ENCODE measurements around the gene ZNF90.
"Not testable (repeated sequence)": the region's sequence is repeated elsewhere in the genome, so short reads cannot be mapped to it uniquely, and the experiment has no call there.

The ZNF90 gene

DNA sequence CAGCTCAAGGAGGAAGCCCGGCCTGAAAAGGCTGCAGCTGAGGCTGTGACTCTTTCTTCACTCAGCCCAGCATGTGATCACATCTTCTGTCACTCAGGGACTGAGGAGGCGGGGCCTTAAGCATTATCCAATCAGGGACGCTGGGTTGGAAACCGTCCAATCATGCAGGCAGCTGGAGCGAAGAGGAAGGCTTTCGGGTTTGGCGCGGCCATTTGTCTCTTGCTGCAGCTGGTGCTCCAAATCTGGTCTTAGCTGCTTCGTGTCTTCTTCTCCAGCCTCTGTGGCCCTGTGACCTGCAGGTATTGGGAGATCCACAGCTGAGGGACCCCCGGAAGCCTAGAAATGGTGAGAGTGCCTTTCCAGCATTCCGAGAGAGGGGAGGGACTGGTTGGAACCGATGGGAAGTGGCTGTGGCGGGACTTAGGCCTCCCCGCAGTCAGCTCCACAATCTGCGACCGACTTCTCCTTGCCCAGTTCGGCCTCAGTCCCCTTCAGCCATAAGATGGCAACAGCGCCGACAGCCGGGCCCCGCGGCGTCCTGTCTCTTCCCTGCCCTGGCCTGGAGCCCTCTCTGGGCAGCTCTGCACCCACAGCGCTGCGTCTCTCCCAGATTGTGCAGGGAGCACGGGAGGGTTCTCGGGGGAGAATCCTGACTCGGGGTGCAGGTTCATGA is at the start of gene ZNF90:
Gene ZNF90 (plus strand): TSS at position 210 of the 673 bp plus-strand sequence. CDS start 133 bp downstream, at position 343.
- peak within 1 kb of the TSS; percentile 45 for H3K4me3 ChIP-seq (ENCODE audit: low read depth, low read length)
- in situ Hi-C loops (cut with HindIII; ENCODE audit: low sequenced_read_pairs) = no loop called here
- TF ChIP-seq, protein P1, sequence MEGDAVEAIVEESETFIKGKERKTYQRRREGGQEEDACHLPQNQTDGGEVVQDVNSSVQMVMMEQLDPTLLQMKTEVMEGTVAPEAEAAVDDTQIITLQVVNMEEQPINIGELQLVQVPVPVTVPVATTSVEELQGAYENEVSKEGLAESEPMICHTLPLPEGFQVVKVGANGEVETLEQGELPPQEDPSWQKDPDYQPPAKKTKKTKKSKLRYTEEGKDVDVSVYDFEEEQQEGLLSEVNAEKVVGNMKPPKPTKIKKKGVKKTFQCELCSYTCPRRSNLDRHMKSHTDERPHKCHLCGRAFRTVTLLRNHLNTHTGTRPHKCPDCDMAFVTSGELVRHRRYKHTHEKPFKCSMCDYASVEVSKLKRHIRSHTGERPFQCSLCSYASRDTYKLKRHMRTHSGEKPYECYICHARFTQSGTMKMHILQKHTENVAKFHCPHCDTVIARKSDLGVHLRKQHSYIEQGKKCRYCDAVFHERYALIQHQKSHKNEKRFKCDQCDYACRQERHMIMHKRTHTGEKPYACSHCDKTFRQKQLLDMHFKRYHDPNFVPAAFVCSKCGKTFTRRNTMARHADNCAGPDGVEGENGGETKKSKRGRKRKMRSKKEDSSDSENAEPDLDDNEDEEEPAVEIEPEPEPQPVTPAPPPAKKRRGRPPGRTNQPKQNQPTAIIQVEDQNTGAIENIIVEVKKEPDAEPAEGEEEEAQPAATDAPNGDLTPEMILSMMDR (IDR thresholded peaks at IDR 0.05; ENCODE audit: low read depth, low read length, missing control alignments) = no peak
- peak; percentile 86 for DNase-seq (ENCODE audit: low read depth)

GRCh38 chr19:20028611-20029010 is 49.2 kb upstream of the ZNF90 start:
- TF ChIP-seq, protein P1 (IDR thresholded peaks at IDR 0.05; ENCODE audit: low read depth, low read length, missing control alignments) = no peak
- in situ Hi-C loops (cut with HindIII; ENCODE audit: low sequenced_read_pairs) = no loop called here
- no peak overlapping the region for H3K4me3 ChIP-seq (ENCODE audit: low read depth, low read length)
- DNase-seq (ENCODE audit: low read depth) = no peak

GRCh38 chr19:20035935-20036334 is 41.9 kb upstream of the ZNF90 start:
- DNase-seq (ENCODE audit: low read depth) = no peak
- no peak overlapping the region for H3K4me3 ChIP-seq (ENCODE audit: low read depth, low read length)
- in situ Hi-C loops (cut with HindIII; ENCODE audit: low sequenced_read_pairs) = no loop called here
- TF ChIP-seq, protein P1 (IDR thresholded peaks at IDR 0.05; ENCODE audit: low read depth, low read length, missing control alignments) = no peak

DNA sequence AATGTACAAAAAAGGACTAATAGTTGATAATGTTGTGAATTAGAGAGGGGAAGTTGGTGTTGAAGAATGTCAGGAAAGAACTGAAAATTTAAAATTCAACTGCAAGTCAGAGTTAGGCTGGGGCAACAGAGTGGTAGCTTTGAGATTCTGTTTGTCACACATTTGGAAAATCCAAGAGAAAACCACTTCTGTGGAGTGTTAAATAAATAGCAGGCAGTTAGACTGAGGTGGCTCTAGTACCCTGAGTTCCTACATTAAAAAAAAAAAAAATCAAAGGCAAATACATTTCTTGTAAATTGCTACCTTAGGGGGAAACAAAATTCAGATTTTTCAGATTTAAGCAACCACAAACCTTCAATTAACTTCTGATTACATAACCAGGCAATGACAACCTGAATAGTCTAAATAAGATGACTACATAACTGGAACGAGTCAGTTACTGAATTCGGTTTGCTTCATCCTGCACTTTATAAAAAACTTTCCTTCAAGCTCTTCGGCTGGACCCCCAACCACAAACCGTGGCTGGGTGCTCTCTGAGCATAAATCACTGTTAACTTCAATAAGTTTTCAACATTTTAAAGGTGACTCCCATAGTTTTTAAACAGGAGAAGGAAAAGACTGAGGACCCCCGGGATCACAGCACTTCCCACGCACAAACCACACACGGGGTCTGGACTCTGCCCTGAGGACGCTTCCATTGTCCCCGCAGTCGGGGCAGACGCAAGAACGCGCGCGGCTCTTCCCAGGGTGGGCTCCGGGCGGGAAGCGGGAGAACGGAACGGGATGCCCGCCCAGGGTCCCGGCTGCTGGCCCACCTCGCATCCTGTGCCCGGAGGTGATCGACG is 39.2 kb upstream of the ZNF90 start:
- in situ Hi-C loops (cut with HindIII; ENCODE audit: low sequenced_read_pairs) = no loop called here
- H3K4me3 ChIP-seq (ENCODE audit: low read depth, low read length) = peak overlapping the region; percentile 88
- TF ChIP-seq, protein P1 (IDR thresholded peaks at IDR 0.05; ENCODE audit: low read depth, low read length, missing control alignments) = no peak
- peak; percentile 12 for DNase-seq (ENCODE audit: low read depth)

- H3K4me3 ChIP-seq (ENCODE audit: low read depth, low read length) = peak within 1 kb of the TSS; percentile 88
- peak; percentile 90 for DNase-seq (ENCODE audit: low read depth)
- in situ Hi-C loops (cut with HindIII; ENCODE audit: low sequenced_read_pairs) = no loop called here
- TF ChIP-seq, protein P1 (IDR thresholded peaks at IDR 0.05; ENCODE audit: low read depth, low read length, missing control alignments) = no peak
These were observed 38.5 kb upstream of the ZNF90 start, which contains the start of gene ZNF682 for GRCh38 chr19:20039203-20039723. Gene ZNF682, minus strand, starts transcription at chr19:20039505. Its CDS starts 160 bp downstream, at chr19:20039345.

DNA sequence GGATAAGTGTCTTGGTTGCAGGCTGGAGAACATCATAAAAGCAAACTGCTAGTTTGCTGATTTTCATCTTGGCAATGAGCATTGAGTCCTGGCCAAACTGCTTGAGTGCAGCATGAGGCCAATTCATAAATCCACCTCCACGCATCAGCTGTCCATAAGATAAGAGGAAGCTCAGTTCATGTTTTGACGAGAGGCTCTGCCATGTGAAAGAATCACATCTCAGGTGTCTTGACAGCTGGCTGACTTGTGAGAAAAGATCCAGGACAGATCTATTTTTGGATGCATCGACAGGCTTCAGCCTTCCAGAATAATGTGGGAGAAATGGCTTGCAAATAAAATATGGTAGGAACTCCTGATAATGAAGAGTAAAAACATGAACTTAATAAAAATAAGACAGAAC is 33.1 kb upstream of the ZNF90 start:
- TF ChIP-seq, protein P1 (IDR thresholded peaks at IDR 0.05; ENCODE audit: low read depth, low read length, missing control alignments) = no peak
- DNase-seq (ENCODE audit: low read depth) = no peak
- no peak overlapping the region for H3K4me3 ChIP-seq (ENCODE audit: low read depth, low read length)
- in situ Hi-C loops (cut with HindIII; ENCODE audit: low sequenced_read_pairs) = no loop called here

GRCh38 chr19:20045742-20046141 is 32.1 kb upstream of the ZNF90 start:
- in situ Hi-C loops (cut with HindIII; ENCODE audit: low sequenced_read_pairs); H3K4me3 ChIP-seq (ENCODE audit: low read depth, low read length); DNase-seq (ENCODE audit: low read depth): not testable (repeated sequence)
